Cortex of kidney (tissue), 1 donor: ENCODE measurements around the gene LYRM4.

Source experiments
- DNase-seq: peaks from one replicate; lab custom pipeline; 2025; lab: John Stamatoyannopoulos, UW

LYRM4 gene

GRCh38 chr6:5246141-5247097 is 14.3 kb downstream of the LYRM4 start:
- no peak for DNase-seq

GRCh38 chr6:5243069-5243468 is 17.7 kb downstream of the LYRM4 start:
- DNase-seq: no peak

- no peak for DNase-seq
Measured at GRCh38 chr6:5241252-5241651, 19.5 kb downstream of the LYRM4 start.

- no peak for DNase-seq
Measured at GRCh38 chr6:5238336-5238735, 22.4 kb downstream of the LYRM4 start.

GRCh38 chr6:5237805-5238204 is 22.9 kb downstream of the LYRM4 start:
- no peak for DNase-seq

- no peak for DNase-seq
Measured at GRCh38 chr6:5235830-5236229, 24.9 kb downstream of the LYRM4 start.

GRCh38 chr6:5234874-5235273 is 25.9 kb downstream of the LYRM4 start:
- no peak for DNase-seq

GRCh38 chr6:5231289-5231688 is 29.5 kb downstream of the LYRM4 start:
- DNase-seq: no peak

GRCh38 chr6:5230081-5230480 is 30.7 kb downstream of the LYRM4 start:
- no peak for DNase-seq

GRCh38 chr6:5229356-5229755 is 31.4 kb downstream of the LYRM4 start:
- no peak for DNase-seq

GRCh38 chr6:5223309-5223708 is 37.4 kb downstream of the LYRM4 start:
- DNase-seq: no peak

GRCh38 chr6:5220443-5220842 is 40.3 kb downstream of the LYRM4 start:
- no peak for DNase-seq

GRCh38 chr6:5219011-5219691 is 41.6 kb downstream of the LYRM4 start:
- DNase-seq: no peak

GRCh38 chr6:5217356-5217755 is 43.4 kb downstream of the LYRM4 start:
- no peak for DNase-seq

GRCh38 chr6:5215799-5216198 is 45.0 kb downstream of the LYRM4 start:
- no peak for DNase-seq

GRCh38 chr6:5215159-5215558 is 45.6 kb downstream of the LYRM4 start:
- no peak for DNase-seq

GRCh38 chr6:5214570-5215052 is 46.1 kb downstream of the LYRM4 start:
- no peak for DNase-seq

GRCh38 chr6:5213836-5214235 is 46.9 kb downstream of the LYRM4 start:
- DNase-seq: no peak

GRCh38 chr6:5211492-5211891 is 49.3 kb downstream of the LYRM4 start:
- DNase-seq: no peak

GRCh38 chr6:5208471-5208971 is 52.2 kb downstream of the LYRM4 start:
- DNase-seq: no peak

- DNase-seq: no peak
Measured at GRCh38 chr6:5208057-5208456, 52.7 kb downstream of the LYRM4 start.

- DNase-seq: no peak
Measured at GRCh38 chr6:5206920-5207561, 53.7 kb downstream of the LYRM4 start.
